ENCODE results near the gene BCL2L13.
A peak's percentile ranks its signal among the peaks of the same experiment; 100 is the strongest.
"Not testable (repeated sequence)": the region's sequence is repeated elsewhere in the genome, so short reads cannot be mapped to it uniquely, and the experiment has no call there.

Gene BCL2L13

DNA sequence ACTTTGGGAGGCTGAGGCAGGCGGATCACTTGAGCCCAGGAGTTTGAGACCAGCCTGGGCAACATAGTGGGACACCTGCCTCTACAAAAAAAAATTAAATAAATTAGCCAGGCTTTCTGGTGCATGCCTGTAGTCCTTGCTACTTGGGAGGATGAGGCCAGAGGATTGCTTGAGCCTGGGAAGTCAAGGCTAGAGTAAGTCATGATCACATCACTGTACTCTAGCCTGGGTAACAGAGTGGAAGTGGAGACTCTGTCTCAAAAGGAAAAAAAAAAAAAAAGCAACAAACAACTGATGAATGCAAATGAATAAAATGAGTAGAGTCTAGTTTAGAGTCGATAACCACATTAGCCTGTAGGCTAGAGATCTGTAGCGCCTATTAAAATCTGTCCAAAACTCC, 3.9 kb upstream of the BCL2L13 start:
- no peak for DNase-seq (ENCODE audit: extremely low read depth in 1 of 2, low read depth in 1 of 2)

DNA sequence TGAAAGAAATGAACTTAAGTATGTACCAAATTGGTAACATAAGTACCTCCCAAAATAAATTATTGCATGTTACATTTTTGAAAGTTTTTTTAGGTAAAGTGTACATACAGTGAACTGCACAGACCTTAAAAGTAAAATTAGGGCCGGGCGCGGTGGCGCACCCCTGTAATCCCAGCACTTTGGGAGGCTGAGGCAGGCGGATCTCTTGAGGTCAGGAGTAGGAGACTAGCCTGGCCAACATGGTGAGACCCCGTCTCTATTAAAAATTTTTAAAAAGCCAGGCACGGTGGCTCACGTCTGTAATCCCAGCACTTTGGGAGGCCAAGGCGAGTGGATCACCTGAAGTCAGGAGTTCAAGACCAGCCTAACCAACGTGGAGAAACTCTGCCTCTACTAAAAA, 1.7 kb upstream of the BCL2L13 start:
- not testable (repeated sequence) for DNase-seq (ENCODE audit: extremely low read depth in 1 of 2, low read depth in 1 of 2)

DNA sequence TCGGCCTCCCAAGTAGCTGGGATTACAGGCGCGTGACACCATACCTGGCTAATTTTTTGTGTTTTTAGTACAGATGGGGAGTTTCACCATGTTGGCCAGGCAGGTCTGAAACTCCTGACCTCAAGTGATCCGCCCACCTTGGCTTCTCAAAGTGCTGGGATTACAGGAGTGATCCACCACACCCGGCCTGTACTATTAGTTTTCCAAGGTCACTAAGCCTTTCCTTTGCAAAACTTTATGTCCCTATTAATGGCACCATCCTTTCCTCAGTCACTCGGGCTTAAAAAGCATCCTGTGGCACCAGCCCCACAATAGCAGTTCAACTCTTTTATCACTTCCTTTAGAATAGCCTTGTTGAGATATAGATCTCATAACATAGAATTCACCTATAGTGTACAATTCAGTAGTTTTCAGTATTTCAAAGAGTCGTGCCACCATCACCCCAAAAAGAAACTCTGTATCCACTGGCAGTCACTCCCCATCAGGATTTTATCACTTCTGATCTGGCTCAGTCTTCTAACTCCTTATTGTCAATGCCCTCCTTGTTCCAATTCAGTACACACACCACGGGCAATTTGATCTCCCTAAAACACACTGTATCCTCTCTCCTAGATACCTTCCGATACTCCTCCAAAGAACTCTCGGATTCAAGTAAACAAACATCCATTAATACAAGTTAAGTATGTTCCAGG, 921 bp upstream of the BCL2L13 start:
- DNase-seq (ENCODE audit: extremely low read depth in 1 of 2, low read depth in 1 of 2), result no peak

- DNase-seq (ENCODE audit: extremely low read depth in 1 of 2, low read depth in 1 of 2), result no peak
Measured at GRCh38 chr22:17638182-17638431, 450 bp upstream of the BCL2L13 start.

- no peak for DNase-seq (ENCODE audit: extremely low read depth in 1 of 2, low read depth in 1 of 2)
Measured at GRCh38 chr22:17639247-17639741, 737 bp downstream of the BCL2L13 start.

GRCh38 chr22:17641269-17641668, 2.7 kb downstream of the BCL2L13 start:
- no peak for DNase-seq (ENCODE audit: extremely low read depth in 1 of 2, low read depth in 1 of 2)

DNA sequence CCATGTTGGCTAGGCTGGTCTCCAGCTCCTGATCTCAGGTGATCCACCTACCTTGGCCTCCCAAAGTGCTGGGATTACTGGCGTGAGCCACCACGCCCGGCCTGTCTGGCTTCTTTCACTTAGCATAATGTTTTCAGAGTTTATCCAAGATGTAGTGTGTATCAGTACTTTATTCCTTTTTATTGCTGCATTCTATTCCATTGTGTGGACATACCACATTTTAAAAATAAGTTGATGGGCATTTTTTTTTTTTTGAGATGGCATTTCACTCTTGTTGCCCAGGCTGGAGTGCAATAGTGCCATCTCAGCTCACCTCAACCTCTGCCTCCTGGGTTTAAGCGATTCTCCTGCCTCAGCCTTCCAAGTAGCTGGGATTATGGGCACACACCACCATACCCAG, 3.8 kb downstream of the BCL2L13 start:
- DNase-seq (ENCODE audit: extremely low read depth in 1 of 2, low read depth in 1 of 2), result not testable (repeated sequence)

DNA sequence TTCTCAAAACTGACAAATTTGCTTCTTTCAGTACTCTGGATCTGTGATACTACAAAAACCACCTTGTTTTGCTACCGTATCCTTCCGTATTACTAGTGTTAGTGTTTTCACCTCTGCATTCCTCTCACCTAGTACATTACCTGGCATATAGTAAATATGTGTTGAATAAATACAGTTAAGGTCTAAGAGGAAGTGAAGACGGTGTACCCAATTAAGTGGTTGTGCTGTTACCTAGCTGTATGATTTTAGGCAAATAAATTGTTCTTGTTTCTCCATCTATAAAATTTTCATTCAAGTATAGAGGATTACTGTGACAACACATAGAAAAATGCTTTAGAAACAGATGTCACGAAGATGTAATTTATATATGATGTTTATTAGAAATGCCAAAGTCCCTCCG, 8.9 kb downstream of the BCL2L13 start:
- no peak for DNase-seq (ENCODE audit: extremely low read depth in 1 of 2, low read depth in 1 of 2)

- no peak for DNase-seq (ENCODE audit: extremely low read depth in 1 of 2, low read depth in 1 of 2)
Measured at GRCh38 chr22:17647991-17648390, 9.4 kb downstream of the BCL2L13 start.

- no peak for DNase-seq (ENCODE audit: extremely low read depth in 1 of 2, low read depth in 1 of 2)
Measured at GRCh38 chr22:17648569-17648968, 10.0 kb downstream of the BCL2L13 start.

DNA sequence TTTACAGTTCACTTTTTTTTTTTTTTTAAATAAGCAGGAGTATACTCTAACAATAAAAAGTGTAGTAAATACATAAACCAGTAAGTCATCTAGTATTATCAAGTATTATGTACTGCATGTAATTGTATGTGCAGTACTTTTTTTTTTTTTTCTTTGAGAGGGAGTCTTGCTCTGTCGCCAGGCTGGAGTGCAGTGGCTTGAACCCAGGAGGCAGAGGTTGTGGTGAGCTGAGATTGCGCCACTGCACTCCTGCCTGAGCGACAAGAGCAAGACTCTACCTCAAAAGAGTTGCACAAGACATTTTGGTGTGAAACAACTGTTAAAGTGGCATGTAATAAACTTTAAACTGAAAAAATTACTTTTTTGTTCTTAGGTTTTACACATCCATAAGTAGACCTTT, 16.7 kb downstream of the BCL2L13 start:
- DNase-seq (ENCODE audit: extremely low read depth in 1 of 2, low read depth in 1 of 2), result no peak

GRCh38 chr22:17656870-17657395, 18.4 kb downstream of the BCL2L13 start:
- DNase-seq (ENCODE audit: extremely low read depth in 1 of 2, low read depth in 1 of 2), result no peak

DNA sequence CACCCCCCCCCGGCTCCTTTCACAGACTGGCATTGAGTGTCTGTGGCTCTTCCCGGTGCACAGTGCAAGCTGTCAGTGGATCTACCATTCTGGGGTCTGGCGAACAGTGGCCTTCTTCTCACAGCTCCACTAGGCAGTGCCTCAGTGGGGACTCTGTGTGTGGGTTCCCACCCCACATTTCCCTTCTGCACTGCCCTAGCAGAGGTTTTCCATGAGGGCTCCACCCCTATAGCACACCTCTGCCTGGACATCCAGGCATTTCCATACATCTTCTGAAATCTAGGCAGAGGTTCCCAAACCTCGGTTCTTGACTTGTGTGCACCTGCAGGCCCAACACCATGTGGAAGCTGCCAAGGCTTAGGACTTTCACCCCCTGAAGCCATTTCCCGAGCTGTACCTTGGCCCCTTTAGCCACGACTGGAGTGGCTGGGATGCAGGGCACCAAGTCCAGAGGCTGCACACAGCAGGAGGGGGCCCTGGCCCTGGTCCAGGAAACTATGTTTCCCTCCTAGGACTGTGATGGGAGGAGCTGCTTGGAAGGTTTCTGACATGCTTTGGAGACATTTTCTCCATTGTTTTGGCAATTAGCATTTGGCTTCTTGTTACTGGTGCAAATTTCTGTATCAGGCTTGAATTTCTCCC, 26.0 kb downstream of the BCL2L13 start:
- no peak for DNase-seq (ENCODE audit: extremely low read depth in 1 of 2, low read depth in 1 of 2)

DNA sequence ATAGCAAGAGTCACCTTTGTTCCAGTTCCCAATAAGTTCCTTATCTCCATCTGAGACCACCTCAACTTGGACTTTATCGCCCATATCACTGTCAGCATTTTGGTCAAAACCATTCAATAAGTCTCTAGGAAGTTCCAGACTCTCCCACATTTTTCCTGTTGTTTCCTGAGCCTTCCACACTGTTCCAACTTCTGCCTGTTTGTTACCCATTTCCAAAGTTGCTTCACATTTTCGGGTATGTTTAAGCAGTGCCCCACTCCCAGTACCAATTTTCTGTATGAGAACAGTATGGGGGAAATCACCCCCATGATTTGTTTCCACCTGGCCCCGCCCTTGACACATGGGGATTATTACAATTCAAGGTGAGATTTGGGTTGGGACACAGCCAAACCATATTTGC, 26.7 kb downstream of the BCL2L13 start:
- no peak for DNase-seq (ENCODE audit: extremely low read depth in 1 of 2, low read depth in 1 of 2)

DNA sequence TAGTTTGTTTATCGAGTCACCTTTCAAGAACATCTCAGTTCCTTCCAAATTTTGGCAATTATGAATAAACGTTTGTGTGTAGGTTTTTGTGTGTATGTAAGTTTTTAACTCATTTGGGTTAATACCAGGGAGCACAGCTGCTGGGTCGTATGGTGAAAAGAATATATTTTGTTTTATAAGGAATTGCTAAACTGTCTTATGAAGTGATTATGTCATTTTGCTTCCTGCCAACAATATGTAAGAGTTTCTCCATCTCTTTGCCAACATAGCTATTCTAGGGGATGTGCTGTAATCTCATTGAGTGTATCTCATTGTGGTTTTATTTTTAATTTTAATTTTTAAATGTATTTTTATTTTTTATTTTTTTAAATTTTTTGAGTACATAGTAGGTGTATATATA, 27.3 kb downstream of the BCL2L13 start:
- no peak for DNase-seq (ENCODE audit: extremely low read depth in 1 of 2, low read depth in 1 of 2)

GRCh38 chr22:17671521-17672092, 33.0 kb downstream of the BCL2L13 start:
- DNase-seq (ENCODE audit: extremely low read depth in 1 of 2, low read depth in 1 of 2), result not testable (repeated sequence)

DNA sequence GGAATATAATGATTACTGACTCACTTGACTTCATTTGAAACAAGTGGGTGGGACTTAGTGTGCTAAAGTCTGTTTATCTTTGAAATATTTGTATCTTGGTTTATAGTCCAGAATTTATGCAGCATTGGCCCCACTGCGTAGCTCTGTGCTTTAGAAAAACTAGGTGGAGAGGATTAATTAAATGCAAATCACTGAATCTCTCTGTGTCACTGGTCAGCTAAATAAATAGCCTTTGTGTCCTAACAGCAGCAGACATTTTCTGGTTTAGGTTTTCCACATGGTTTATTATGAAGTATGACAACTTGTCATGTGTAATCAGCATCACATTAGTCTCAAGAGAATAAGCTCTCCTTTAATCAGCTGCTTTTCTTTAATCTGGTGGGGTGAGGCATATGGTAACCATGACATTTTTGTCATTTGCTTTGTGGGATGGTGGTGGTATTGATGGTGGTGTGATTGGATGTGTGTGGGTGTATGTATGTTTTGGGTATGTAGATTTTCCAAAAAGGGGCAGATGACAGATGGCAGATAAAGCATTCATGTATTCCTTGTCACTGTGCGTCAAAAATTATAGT, 33.9 kb downstream of the BCL2L13 start:
- DNase-seq (ENCODE audit: extremely low read depth in 1 of 2, low read depth in 1 of 2), result peak in 1 of 2 donors; percentile 5

GRCh38 chr22:17674152-17674551, 35.6 kb downstream of the BCL2L13 start:
- DNase-seq (ENCODE audit: extremely low read depth in 1 of 2, low read depth in 1 of 2), result no peak

- DNase-seq (ENCODE audit: extremely low read depth in 1 of 2, low read depth in 1 of 2), result no peak
Measured at GRCh38 chr22:17675584-17675983, 37.0 kb downstream of the BCL2L13 start.

- no peak for DNase-seq (ENCODE audit: extremely low read depth in 1 of 2, low read depth in 1 of 2)
Measured at GRCh38 chr22:17678817-17679385, 40.3 kb downstream of the BCL2L13 start.

GRCh38 chr22:17684245-17684644, 45.7 kb downstream of the BCL2L13 start:
- DNase-seq (ENCODE audit: extremely low read depth in 1 of 2, low read depth in 1 of 2), result no peak

DNA sequence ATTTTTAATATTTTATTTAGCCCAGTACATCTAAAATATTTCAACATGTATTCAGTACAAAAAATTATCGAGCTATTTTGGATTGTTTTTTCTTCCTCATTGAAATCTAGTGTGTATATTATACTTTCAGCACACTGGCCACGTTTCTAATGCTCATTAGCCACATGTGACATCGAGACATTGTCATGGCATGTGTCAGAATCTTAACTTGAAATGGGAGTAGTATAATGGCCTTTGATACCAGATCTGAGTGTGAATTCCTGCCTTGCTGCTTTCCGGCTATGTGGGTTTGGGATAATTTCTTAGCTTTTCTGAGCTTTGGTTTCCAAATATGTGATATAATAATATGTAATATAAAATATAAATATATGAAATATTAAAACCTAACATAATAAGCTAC, 54.3 kb downstream of the BCL2L13 start:
- DNase-seq (ENCODE audit: extremely low read depth in 1 of 2, low read depth in 1 of 2), result no peak

Data from stimulated activated CD8-positive, alpha-beta memory T cell treated with anti-CD3 and anti-CD28 coated beads, Interleukin-7, amount 100 ng/mL, for 48 hours (primary cell).